NCI-H748 treated with DMSO at 0.1 percent for 48 hours (cell line): ENCODE results near the gene CSAD.
"Not testable (repeated sequence)": the region's sequence is repeated elsewhere in the genome, so short reads cannot be mapped to it uniquely, and the experiment has no call there.

ENCODE experiments used
- DNase-seq: peaks from one replicate; lab custom pipeline; 2025; lab: John Stamatoyannopoulos, UW

Gene CSAD

GRCh38 chr12:53179687-53180219 lies 972 bp downstream of the CSAD start:
- DNase-seq = peak; percentile 49

GRCh38 chr12:53178803-53179202 lies 1.9 kb downstream of the CSAD start:
- not testable (repeated sequence) for DNase-seq

DNA sequence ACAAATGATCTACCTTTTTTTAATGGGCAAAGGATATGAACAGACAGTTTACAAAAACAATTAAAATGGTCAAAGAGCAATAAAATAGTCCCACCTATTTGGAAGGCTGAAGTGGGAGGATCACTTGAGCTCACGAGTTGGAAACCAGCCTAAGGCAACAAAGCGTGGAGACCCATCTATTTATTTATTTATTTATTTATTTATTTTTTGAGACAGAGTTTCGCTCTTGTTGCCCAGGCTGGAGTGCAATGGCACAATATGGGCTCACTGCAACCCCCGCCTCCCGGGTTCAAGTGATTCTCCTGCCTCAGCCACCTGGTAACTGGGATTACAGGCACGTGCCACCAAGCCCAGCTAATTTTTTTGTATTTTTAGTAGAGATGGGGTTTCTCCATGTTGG lies 3.3 kb downstream of the CSAD start:
- DNase-seq = not testable (repeated sequence)

DNA sequence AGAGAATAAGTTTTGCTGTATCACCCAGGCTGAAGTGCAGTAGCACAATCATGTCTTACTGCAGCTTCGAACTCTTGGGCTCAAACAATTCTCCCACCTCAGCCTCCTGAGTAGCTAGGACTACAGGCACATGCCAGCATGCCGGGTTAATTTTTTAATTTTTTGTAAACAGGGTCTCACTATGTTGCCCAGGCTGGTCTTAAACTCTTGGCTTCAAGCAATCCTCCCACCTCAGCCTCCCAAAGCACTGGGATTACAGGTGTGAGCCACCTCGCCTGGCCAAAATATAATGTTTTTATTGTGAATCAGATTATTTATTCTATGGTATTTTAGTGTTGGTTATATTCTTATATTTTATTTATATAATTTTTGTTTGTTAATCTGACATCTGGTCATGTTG lies 4.0 kb downstream of the CSAD start:
- DNase-seq = no peak

DNA sequence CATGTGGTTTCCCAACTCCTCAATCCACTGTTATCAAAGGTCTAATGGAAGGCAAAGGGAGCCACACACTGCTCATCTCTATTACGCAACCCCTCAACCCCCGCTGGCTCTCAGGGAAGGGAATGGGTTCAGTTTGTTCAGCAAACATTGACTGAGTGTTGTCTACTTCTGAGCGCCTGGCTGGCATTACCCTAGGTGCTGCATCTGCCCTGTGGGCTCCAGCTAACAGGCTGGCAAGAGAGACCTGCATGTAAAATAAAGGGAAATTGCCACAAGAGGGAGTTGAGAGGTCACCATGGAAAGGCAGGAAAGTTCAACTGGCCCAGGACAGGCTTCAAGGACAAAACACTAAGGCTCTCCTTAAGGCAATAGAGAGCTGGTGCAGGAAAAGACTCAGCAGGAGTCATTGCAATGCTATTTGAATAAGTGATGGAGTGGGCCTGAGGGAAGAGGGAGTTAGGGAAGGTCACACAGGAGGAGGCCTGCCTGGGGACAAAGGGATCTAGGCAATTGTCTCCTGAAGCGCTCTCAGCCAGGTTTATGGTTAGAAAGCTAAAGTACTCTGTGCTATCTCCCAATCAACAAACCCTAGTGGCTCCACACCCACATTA lies 5.7 kb downstream of the CSAD start:
- DNase-seq = peak; percentile 20

- no peak for DNase-seq
These were observed 7.5 kb downstream of the CSAD start for GRCh38 chr12:53173085-53173715.

DNA sequence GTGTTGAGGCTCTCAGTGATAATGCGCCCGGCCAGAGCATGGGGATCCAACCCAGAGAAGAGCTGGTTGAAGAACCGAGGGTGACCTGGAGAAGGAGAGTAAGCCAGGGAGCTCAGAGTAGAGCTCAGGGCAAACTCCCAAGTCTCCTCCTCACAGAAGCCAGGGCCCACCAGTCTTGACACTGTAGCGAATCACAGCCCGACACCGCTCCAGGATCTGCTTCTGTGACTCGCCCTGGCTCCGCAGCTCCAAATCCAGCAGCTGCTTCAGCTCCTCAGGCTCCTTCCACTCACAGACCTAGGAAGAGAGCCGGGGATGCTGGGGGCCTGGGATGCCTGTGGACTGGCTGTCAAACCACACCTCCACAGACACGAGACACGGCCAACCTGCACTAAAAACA lies 8.4 kb downstream of the CSAD start:
- no peak for DNase-seq

- no peak for DNase-seq
These were observed 8.9 kb downstream of the CSAD start for GRCh38 chr12:53171725-53172329.

DNA sequence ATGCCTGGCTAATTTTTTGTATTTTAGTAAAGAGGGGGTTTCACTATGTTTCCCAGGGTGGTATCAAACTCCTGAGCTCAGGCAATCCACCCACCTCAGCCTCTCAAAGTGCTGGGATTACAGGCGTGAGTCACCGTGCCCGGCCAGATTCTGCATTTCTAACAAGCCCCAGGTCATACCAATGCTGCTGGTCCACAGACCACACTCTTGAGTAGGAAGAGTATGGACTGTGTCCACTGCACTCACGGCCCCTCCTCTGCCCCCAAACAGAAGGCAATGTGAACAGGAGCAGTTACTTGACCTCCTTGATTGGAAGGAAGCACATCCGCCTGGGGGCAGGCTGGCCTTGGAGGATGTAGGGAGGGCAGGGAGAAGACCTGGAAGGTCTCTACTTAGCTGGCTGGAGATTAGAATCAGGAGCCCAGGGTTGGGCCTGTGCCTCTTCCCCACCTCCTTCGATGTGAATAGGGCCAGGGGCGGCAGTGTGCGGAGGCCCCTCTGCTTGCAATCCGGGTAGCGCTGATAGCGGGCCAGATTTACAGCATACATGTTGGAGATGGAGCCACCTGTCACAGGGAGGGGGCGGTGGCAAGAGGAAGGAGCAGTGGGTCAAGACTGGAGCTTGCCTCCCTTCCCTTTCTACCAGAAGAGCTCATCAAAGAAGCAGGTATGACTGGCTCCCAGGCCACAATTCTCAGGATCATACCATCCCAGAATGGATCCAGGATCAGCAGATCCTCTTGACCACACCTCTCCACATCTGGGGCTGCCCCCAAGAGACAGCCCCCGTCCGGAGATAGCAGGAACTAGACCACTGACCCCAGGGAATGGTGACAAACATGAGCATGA lies 9.6 kb downstream of the CSAD start:
- DNase-seq = no peak

- DNase-seq = no peak
These were observed 10.5 kb downstream of the CSAD start for GRCh38 chr12:53170215-53170614.

DNA sequence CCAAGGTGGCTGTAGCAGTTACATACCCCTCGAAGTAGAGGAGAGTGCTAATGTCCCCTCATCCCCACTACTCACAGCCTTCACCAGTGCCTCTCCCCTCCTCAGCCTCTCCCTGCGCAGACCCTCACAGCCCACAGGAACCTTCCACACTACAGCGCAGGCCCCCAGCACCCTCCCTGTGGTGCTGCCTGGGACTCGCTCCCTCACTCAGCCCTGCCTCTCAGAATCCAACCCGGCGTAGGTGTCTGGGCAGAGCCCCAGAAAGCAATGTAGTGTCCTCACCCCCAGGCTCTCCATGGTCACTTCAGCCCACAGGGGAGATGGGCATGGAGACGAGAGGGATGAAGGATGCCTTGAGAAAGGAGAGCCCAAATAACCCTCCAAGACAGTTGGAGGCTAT lies 11.1 kb downstream of the CSAD start:
- DNase-seq = no peak

DNA sequence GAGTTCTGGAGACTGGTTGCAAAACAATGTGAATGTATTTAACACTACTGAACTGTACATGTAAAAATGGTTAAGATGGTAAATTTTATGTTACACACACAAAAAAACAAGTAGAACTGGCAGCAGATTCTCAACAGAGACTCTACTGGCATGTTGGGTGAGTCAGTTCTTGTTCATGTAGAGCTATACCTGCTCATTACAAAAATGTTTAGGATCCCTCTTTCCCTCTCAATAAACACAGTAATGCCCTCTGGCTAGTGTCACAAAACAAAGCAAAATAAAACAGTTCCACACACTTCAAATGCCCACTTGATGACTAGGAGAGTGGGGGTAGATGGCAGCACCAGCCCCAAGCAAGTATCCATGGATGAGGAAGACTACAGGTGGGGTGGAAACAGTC lies 13.9 kb downstream of the CSAD start:
- DNase-seq = no peak

DNA sequence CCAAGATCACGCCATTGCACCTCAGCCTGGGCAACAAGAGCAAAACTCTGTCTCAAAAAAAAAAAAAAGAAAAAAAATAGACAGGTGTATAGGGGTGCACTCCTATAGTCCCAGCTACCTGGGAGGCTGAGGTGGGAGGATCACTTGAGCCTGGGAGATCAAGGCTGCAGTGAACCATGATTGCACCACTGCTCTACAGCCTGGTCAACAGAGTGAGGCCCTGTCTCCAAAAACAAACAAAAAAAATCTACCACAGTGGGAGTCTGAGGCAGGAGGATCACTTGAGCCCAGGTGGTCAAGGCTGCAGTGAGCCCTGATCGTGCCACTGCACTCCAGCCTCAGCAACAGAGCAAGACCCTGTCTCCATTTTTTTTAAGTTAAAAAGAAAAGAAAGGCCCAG lies 17.7 kb downstream of the CSAD start:
- DNase-seq = not testable (repeated sequence)

GRCh38 chr12:53161119-53161911 lies 19.4 kb downstream of the CSAD start:
- DNase-seq = no peak

GRCh38 chr12:53160673-53161072 lies 20.1 kb downstream of the CSAD start:
- no peak for DNase-seq

GRCh38 chr12:53160000-53160399 lies 20.7 kb downstream of the CSAD start:
- DNase-seq = no peak

- DNase-seq = peak; percentile 59
These were observed 21.4 kb downstream of the CSAD start for GRCh38 chr12:53159195-53159839.

GRCh38 chr12:53152390-53152789 lies 28.3 kb downstream of the CSAD start:
- DNase-seq = no peak

- DNase-seq = no peak
These were observed 29.7 kb downstream of the CSAD start for GRCh38 chr12:53151039-53151438.

- no peak for DNase-seq
These were observed 33.1 kb downstream of the CSAD start for GRCh38 chr12:53147653-53148052.

GRCh38 chr12:53147181-53147580 lies 33.5 kb downstream of the CSAD start:
- no peak for DNase-seq
